C4-2B (cell line): ENCODE results near the gene CADM1.

ENCODE experiments used
- CTCF ChIP-seq: fragments of 450-650 bp; conservative IDR thresholded peaks from 2 replicates; pipeline ENCODE4 v1.5.1; 2017; ENCODE audit warnings: mild to moderate bottlenecking
- ZFX ChIP-seq: fragments of 450-650 bp; IDR thresholded peaks from 2 replicates; pipeline ENCODE4 v1.6.1; 2017

DNA sequence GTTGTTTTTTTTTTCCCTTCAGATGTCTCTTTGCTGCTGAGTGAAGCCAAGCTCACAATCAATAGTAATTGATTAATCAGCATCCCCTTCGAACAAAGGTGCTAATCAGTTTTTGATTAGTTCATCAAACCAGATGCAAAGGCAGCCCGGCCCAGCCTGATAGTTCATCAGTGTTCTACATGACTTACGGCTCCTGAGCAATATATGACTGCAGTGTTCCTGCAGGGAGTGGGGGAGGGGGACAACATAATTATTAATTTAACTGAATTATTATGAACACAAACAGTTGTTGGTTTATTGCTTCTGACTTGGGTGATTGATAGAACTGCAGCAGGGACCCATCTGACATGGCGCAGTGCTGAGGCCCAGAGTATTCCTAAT lies 315.3 kb downstream of the CADM1 start:
- TF ChIP-seq CTCF (no peak), ZFX (no peak)
